HG03565 (cell line): ENCODE results near the gene PUDP.
"Not testable (repeated sequence)": the region's sequence is repeated elsewhere in the genome, so short reads cannot be mapped to it uniquely, and the experiment has no call there.

ENCODE experiments used
- ATAC-seq: cut with Tn5 transposase; IDR thresholded peaks from one replicate; pipeline ENCODE4 v1.9.1; 2021; ENCODE audit warnings: mild to moderate bottlenecking, moderate library complexity; ENCODE audit not compliant: unreplicated experiment

Gene PUDP

DNA sequence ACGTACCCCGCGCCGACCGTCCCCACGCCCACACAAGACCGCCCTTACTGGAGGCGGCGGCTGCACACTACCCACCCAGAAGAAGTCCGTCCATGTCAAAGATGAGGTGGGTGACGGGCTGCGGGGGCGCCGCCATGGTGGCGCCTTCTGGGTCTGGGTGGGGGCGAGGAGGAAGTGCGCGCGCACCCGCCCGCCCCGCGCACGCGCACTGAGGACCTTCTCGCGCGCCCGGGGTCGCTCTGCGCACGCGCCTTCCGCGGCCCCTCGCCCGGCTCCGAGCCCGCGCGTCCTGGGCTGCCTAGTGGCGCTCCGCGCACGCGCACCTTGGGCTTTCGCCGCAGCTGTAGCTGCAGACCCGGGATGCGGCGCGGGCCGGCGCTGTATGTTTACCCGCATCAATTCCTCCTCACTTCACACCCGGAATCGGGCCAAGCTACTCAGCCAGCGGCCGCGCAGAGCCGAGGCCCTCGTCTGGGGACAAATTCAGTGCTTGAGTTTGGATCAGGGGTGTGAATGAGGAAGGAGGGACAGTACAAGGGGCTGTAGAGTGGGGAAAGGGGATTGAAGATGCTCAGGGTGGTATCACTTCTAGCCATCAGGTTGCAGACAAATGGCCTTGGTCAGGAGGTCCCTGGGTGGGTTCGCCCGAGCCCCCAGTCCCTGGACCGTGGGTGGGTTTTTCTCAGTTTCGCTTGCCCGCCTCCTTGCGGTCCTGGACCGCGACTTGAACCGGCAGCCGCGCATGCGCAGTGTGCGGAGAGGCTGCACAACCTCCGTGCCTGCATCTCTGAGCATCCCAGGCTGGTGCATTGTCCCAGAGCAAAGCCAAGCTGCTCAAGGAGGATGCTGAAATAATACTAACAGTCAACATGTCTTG, at the start of gene PUDP:
PUDP (minus strand) TSS at position 176 of the 877 bp plus-strand sequence; CDS start at position 136, 40 bp downstream.
- peak; percentile 54 for ATAC-seq

DNA sequence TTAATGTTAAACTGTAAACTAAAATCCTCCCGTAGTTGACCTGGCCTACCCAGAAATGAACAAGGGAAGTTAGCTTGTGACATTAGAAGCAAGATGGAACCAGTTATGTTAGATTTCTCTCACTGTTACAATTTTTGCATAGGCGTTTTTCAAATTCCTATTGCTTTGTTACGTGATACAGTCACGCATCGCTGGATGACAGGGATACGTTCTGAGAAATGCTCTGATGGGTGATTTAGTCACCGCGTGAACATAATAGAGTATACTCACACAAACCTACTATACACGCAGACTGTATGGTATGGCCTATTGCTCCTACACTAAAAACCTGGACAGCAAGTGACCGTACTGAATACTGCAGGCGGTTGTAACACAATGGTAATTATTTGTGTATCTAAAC, 46.7 kb upstream of the PUDP start:
- ATAC-seq: no peak

DNA sequence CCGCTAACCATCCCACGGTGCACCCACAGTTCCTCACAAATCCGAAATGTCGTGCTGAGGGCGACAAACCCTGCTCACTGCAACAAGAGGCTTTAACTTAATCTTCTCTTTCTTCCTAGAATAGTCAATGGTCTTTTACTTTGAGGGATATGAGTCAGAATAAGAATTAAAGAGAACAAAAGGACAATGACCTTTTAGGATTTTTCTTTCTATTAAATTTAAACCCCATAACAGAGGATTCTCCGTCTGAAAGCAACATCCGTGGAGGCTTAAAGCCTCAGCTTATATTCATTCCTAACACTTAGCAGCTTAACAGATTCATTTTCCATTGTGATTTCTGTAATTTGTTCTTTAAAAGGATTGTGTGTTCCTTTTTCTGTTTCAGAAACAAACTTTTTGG, 44.9 kb upstream of the PUDP start:
- ATAC-seq: no peak

DNA sequence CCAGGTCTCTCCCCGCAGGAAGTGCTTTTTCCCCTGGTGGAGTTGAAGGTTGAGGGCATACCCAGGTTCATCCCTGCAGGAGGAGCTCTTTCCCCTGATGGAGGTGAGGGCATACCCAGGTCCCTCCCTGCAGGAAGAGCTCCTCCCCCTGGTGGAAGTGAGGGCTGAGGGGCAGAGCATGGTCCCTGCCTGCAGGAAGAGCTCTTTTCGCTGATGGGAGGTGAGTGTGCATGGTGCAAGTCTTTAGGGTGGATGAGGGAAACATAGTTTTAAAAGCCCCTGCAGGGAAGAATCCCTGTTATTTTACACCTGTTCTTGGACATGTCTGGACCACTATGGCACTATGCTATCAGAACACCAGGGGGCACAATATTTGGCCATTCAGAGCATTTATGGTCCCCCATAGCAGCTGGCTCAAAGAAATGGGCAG, 43.7 kb upstream of the PUDP start:
- no peak for ATAC-seq

DNA sequence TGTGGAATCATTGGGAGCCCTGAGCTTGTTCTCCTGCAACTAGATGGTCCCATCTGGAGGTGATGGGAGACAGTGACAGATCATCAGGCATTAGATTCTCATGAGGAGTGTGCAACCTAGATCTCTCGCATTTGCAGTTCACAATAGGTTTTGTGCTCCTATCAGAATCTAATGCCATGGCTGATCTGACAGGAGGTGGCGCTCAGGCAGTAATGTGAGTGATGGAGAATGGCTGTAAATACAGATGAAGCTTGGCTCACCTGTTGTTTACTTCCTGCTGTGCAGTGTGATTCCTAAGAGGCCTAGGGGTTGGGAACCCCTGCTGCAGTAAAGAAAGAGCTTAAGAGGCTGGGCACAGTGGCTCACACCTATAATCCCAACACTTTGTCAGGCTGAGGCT, 42.2 kb upstream of the PUDP start:
- no peak for ATAC-seq

DNA sequence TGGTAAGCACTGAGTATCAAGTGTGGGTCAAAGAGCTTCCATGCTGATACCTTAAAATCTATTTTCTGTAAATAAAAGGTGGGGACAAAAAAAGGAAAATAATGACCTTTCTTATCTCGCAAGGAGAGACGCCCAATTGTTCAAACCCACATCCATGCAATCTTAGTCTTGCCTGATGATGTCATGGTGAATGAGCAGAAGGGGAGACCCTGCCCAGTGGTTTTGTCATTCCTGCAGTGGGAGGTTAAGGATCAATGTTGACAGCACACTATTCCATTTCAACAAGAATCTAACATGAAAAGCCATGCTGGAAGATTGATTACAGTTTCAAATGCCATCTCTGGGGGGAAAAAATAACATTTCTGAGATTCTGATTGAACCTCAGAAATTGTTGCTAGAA, 40.7 kb upstream of the PUDP start:
- ATAC-seq: no peak

DNA sequence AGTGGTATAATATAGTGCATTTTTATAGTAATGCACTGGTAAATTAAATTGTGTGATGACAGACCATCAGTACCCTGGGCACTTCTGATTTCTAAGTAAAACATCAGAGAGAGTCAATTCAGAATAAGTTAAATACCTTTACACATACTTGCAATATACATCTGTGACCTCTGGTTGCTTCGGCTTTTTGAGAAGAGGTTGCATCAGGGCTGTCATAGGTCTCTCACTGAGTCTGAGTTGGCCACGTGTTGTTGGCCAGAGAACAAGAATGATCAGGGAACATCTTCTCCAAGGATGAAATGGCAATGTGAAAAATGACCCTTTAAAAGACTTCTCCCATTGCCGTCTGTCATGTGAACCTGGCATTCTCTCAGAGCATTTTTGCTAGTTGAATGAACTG, 36.9 kb upstream of the PUDP start:
- no peak for ATAC-seq

DNA sequence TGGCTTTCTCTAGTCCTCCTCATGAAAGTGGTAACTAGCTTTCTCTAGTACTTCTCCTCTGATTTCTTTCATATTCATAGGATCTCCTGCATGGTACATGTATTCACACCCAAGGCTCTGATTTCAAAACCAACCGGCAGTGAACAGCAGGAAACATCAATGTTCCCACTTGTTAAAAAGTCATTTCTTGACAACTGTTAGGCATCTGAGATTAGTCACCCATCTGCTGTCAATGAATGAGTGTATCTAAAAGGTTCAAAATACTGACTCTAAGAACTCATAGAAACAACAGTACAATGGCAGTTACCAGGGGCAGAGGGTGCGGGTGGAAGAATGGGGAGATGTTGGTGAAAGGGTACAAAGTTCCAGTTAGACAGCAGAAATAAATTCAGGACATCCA, 31.5 kb upstream of the PUDP start:
- ATAC-seq: no peak

DNA sequence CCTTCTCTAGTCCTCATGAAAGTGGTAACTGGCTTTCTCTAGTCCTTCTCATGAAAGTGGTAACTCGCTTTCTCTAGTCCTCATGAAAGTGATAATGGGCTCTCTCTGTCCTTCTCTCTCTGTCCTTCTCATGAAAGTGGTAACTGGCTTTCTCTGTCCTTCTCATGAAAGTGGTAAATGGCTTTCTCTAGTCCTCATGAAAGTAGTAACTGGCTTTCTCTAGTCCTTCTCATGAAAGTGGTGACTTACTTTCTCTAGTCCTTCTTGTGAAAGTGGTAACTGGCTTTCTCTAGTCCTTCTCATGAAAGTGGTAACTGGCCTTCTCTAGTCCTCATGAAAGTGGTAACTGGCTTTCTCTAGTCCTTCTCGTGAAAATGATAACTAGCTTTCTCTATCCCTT, 30.9 kb upstream of the PUDP start:
- ATAC-seq: not testable (repeated sequence)

DNA sequence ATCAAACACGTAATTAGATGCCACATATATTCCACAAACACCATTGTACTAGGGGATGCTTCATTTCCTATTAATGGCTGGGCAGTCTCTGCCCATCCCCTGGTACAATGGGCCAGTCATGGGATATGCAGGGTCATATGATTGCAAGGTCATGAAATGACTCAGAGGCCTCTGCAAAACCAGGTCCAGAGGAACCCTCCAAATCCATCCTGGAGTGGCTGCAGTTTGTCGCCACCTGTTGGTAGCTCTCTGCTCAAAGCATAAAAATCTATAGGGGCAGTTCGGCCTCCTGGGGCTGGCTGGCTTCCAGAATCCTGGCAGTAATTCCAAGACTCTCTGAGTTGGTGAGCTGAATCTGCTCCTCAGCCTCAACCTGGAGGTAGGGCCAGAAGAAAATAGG, 22.9 kb upstream of the PUDP start:
- ATAC-seq: no peak

DNA sequence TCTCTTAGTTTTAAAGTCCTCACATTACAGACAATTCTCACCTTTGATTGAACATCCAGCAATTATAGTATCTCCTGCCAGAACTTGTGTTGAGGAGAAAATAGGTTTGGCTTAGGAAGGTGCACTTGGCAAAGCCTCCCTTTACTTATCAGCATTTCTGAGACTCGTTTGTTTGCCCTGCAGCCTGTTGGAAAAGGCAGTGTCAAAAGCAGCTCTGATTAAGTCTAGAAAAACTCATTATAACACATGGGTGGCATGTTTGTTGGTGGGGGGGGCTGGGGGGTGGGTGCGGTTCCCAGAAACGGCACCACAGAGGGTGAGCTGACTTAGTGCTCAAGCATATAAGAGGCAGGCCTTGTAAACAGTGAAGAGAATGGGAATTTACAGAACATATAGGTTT, 21.7 kb upstream of the PUDP start:
- no peak for ATAC-seq

DNA sequence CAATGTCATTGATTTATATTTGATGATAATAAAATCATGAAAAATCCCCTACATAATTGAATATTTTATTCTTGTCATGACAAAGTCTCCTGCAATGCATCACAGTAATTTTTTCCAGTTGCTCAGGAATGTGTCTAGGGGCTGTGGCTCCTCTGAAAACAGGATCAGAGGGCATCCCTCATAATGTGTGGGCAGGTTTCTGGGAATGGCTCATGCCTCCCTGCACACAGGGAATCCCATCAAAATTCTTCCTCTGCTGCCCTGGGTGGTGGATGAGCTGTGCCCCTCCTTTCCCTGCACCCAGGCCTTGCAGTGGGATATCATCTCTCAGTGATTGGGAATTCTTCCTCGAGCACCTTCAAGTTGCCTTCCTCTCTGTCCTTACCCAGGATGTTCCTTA, 20.4 kb upstream of the PUDP start:
- ATAC-seq: no peak

DNA sequence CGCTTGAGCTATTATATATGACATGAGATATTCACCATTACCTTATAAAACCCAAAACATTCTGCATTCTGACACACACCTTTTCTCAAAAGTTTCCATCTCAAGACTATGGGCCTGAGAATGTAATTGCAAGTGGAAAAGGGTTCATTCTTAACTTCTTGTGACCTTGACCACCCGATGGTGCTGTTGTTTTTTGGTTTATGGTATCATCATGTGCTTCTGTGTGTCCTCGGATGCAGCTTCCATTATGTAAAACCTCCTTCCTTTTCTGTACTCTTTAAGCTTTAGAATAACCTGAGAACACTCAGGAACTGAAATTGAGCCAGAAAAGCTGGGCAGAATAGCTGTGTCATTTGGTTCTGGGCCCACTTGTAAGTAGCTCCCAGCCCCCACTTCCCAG, 16.2 kb upstream of the PUDP start:
- ATAC-seq: no peak

DNA sequence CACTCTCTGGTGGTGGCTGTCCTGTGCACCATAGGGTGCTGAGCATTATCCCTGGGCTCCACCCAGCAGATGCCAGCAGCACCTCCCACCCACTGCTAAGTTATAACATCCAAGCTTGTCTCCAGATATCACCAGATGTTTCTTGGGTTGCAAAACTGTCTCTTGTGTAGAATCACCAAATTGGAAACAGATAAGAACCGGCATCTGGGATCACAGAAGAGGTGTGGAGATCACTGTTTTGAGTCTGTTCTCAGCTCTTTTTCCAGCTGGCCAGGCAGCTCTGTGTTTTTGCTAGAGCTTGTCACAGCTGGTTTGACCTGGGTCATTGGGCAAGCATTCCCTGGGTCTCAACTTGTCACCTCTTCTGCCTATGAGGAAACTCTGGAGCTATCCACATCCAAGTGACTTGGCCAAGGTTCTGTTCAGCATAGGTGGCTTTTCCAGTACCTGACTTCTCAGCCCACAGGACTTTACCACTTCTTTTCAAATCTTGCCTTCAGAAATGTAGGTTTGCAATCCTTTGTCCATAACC, 15.3 kb upstream of the PUDP start:
- ATAC-seq: no peak

DNA sequence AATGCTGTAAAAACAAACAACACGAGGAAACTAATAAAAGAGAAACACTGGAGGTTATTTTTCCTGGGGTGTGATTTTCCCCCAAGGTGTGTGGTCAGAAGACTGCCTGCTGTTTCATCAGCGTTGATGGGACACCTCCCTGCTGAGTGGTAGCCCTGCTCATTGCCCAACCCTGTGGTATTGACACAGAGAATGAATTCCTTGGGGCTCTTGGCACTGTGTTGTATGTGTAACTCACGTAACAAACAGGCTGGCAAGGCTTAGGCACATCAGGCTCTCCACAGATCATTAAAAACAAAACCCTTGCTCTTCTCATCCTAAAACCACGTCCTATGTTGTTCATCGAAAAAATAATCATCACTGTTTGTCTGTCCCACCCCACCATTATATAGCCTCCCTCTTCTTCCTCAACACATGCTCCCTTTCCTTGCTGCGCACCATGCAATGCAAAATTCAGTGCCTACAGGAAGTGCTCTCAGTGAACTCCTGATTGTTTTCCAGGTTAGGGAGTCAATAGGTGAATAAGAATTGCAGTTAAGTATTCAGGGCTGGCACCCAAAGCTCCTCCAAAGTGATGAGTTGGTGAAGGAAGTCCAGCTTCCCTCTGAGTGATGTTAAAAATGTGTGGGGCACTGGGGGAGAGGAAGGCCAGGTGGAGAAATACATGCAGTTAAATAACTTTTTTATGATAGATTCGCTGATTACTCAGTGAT, 11.4 kb upstream of the PUDP start:
- ATAC-seq: no peak

DNA sequence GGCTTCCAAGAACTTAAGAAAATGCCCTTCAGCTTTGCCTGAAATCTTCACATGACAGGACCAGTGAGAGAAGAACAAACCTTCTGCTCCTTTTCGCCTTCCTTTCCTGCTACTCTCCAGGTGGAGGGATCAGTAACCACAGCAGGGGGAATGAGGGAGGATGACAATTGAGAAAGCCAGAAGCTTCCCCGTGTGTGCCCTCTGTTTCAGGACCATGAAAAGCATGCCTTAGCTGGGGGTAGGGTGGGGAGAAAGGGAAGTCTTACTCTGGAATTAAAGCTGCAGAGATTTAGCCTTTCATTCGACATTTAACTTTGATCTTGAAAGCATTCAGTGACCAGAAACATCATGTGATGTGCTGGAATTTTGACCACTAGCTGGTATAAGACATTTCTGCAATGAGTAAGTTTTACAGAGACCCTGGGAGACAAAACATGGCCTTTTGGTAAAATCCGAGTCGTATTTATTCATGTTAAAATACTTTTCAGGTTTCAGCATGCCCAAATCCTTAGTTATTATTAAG, 10.6 kb upstream of the PUDP start:
- ATAC-seq: no peak

DNA sequence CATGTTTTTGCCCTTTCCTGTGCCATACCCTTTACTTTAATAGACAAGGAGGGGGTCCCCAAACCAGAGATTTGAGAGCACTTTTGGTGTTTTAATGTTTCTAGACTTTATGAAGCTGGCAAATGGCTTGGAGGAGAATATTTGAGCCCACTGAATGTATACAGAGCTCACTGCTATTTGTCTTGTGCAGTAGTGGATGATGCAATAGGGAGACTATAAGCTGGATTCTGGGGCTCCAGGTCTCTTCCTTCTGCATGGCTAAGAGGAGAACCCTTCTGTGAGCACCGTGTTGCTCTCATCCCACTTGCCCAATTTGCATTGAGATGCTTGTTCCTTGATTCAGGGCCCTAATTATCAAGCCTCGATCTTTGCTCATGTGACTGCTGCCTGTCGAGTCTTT, 8.9 kb upstream of the PUDP start:
- no peak for ATAC-seq

DNA sequence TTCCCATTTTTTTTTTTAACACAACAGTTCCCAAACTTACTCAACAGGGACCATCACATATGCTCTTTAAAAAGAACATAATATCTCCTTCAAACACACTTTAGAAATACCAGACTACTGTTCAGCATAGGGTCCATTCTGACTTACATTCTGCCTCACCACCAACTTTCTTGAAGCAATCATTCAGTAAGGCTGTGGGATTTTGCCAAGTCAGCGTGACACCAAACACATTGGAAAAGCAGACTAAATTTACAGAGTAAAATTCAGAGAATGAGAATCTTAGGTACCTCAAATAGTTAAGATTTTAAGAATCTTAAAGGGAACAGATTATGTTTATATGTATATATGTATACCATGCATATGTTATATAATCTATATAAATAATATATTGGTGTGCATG, 7.2 kb upstream of the PUDP start:
- no peak for ATAC-seq

DNA sequence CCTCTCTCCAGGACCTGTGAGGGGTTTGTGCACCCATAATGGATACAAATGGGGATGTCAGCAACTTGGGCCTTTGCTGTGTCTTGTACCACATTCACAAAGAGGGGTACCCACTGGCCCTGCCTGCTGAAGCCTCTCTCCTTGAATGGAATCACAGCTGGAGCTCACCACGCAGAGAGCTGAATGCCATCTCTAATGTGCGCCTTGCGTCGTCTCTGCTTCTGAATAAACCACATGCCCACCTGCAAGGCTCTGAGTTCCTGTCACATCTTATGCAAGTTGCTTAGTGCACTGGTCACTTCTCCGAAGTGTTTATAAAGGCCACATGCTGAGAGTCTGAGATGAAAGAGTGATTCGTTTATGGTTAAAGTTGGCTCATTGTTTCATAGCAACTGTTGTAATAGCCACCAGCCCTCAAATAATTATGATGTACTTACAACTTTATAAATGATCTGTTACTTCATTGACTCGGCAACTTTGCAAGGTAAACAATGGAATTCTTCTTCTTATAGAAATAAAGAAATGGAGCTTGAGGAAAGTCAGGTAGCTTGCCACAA, 6.2 kb upstream of the PUDP start:
- no peak for ATAC-seq

DNA sequence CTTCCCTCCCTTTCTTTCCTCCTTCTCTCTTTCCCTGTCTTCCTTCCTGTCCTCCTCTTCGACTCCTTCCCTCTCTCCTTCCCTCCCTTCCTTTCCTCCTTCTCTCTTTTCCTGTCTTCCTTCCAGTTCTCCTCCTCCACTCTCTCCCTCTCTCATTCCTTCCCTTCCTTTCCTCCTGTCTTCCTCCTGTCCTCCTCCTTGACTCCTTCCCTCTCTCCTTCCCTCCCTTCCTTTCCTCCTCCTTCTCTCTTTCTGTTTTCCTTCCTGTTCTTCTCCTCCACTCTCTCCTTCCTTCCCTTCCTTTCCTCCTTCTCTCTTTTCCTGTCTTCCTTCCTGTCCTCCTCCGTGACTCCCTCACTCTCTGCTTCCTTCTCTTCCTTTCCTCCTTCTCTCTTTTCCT, 5.3 kb upstream of the PUDP start:
- ATAC-seq: no peak

DNA sequence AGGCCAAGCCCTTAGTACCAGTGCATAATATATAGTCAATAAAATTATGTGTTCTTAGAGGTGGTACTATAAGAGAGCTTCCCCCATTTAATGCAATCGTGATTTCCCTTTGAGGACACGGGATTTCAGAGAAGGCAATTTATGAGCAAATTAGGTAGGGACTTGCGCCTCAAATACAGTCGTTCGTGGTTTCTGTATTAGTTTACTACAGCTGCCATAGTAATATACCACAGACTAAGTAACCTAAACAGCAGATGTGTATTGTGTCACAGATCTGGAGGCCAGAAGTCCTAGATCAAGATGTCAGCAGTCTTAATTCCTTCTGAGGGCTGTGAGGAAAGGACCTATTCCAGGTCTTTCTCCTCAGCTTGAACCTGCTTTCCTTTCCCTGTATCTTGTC, 1.5 kb upstream of the PUDP start:
- peak; percentile 25 for ATAC-seq
